H9 (cell line): ENCODE data around the gene EGFL8. TPM values are rescaled to one million over a fixed set of nuclear protein-coding genes. Genes with fewer than 3 reads are reported as not detected.

Source experiments
- DNase-seq: peaks from one replicate; pipeline ENCODE4 v3.0.0-alpha.2; 2017
- H2AFZ ChIP-seq: one replicate; pipeline ENCODE4 v1.6.1; 2013; ENCODE audit warnings: mild to moderate bottlenecking, low read length, control low read depth, moderate library complexity
- H2AK5ac ChIP-seq: 2 replicates; pipeline ENCODE4 v1.6.1; 2013; ENCODE audit warnings: low read length, control low read depth, mixed read lengths; ENCODE audit not compliant: insufficient read length
- H2BK120ac ChIP-seq: one replicate; pipeline ENCODE4 v1.6.1; 2013; ENCODE audit warnings: low read depth, mild to moderate bottlenecking, low read length, control low read depth, inconsistent platforms; ENCODE audit not compliant: poor library complexity, severe bottlenecking
- H2BK12ac ChIP-seq: 2 replicates; pipeline ENCODE4 v1.6.1; 2013; ENCODE audit warnings: low read length, control low read depth, mixed read lengths, low read depth; ENCODE audit not compliant: insufficient read length
- H2BK15ac ChIP-seq: 2 replicates; pipeline ENCODE4 v1.6.1; 2013; ENCODE audit warnings: low read depth, low read length, control low read depth
- H2BK20ac ChIP-seq: one replicate; pipeline ENCODE4 v1.6.1; 2013; ENCODE audit warnings: low read depth, mild to moderate bottlenecking, low read length, control low read depth, inconsistent platforms; ENCODE audit not compliant: poor library complexity, severe bottlenecking
- H2BK5ac ChIP-seq: 2 replicates; pipeline ENCODE4 v1.6.1; 2013; ENCODE audit warnings: low read length, control low read depth, mixed read lengths; ENCODE audit not compliant: insufficient read length
- H3K14ac ChIP-seq: 2 replicates; pipeline ENCODE4 v1.6.1; 2013; ENCODE audit warnings: low read length, control low read depth; ENCODE audit not compliant: insufficient read depth
- H3K18ac ChIP-seq: 2 replicates; pipeline ENCODE4 v1.6.1; 2013; ENCODE audit warnings: low read depth, mild to moderate bottlenecking, mixed read lengths, low read length, control low read depth; ENCODE audit not compliant: insufficient read length
- H3K23ac ChIP-seq: 2 replicates; pipeline ENCODE4 v1.6.1; 2013; ENCODE audit warnings: low read length, control low read depth, mixed read lengths, low read depth; ENCODE audit not compliant: insufficient read length
- H3K23me2 ChIP-seq: 2 replicates; pipeline ENCODE4 v1.6.1; 2013; ENCODE audit warnings: low read depth, mild to moderate bottlenecking, mixed read lengths, low read length, control low read depth; ENCODE audit not compliant: insufficient read length, poor library complexity, severe bottlenecking
- H3K27ac ChIP-seq: 2 replicates; pipeline ENCODE4 v1.5.1; 2013; ENCODE audit warnings: low read length, control low read depth, mixed read lengths, low read depth; ENCODE audit not compliant: insufficient read length
- H3K27me3 ChIP-seq: 2 replicates; pipeline ENCODE4 v1.6.1; 2013; ENCODE audit warnings: low read length, control low read depth, inconsistent platforms; ENCODE audit not compliant: insufficient read depth
- H3K4ac ChIP-seq: 2 replicates; pipeline ENCODE4 v1.6.1; 2013; ENCODE audit warnings: low read depth, mild to moderate bottlenecking, control low read depth, inconsistent platforms, low read length, moderate library complexity
- H3K4me1 ChIP-seq: 2 replicates; pipeline ENCODE4 v1.6.1; 2013; ENCODE audit warnings: low read length, control low read depth, inconsistent platforms; ENCODE audit not compliant: insufficient read depth
- H3K4me2 ChIP-seq: 2 replicates; pipeline ENCODE4 v1.6.1; 2013; ENCODE audit warnings: low read length, control low read depth, mixed read lengths; ENCODE audit not compliant: insufficient read length, insufficient read depth
- H3K56ac ChIP-seq: 2 replicates; pipeline ENCODE4 v1.6.1; 2013; ENCODE audit warnings: low read depth, mild to moderate bottlenecking, mixed read lengths, low read length, control low read depth; ENCODE audit not compliant: insufficient read length
- H3K79me1 ChIP-seq: 2 replicates; pipeline ENCODE4 v1.6.1; 2013; ENCODE audit warnings: low read depth, mild to moderate bottlenecking, moderate library complexity, low read length, control low read depth, inconsistent platforms; ENCODE audit not compliant: insufficient read depth, poor library complexity, severe bottlenecking
- H3K79me2 ChIP-seq: 2 replicates; pipeline ENCODE4 v1.6.1; 2013; ENCODE audit warnings: low read length, control low read depth, inconsistent platforms; ENCODE audit not compliant: insufficient read depth
- H3K9ac ChIP-seq: 2 replicates; pipeline ENCODE4 v1.6.1; 2013; ENCODE audit warnings: low read length, control low read depth, mixed read lengths; ENCODE audit not compliant: insufficient read length; ENCODE audit errors: extremely low read depth
- H3K9me3 ChIP-seq: one replicate; pipeline ENCODE4 v1.6.1; 2013; ENCODE audit warnings: low read depth, low read length, inconsistent platforms; ENCODE audit not compliant: control insufficient read depth
- H3T11ph ChIP-seq: one replicate; pipeline ENCODE4 v1.6.1; 2013; ENCODE audit warnings: mild to moderate bottlenecking, low read length, control low read depth, inconsistent platforms
- H4K20me1 ChIP-seq: one replicate; pipeline ENCODE4 v1.6.1; 2013; ENCODE audit not compliant: control insufficient read depth, insufficient read length, insufficient read depth
- H4K5ac ChIP-seq: 2 replicates; pipeline ENCODE4 v1.6.1; 2013; ENCODE audit warnings: low read depth, mild to moderate bottlenecking, mixed read lengths, low read length, control low read depth; ENCODE audit not compliant: insufficient read length
- H4K8ac ChIP-seq: replicated peaks from 2 replicates; pipeline ENCODE4 v1.6.1; 2013; ENCODE audit warnings: low read length, control low read depth, mixed read lengths, low read depth; ENCODE audit not compliant: insufficient read length
- H4K91ac ChIP-seq: 2 replicates; pipeline ENCODE4 v1.6.1; 2013; ENCODE audit warnings: low read depth, mild to moderate bottlenecking, moderate library complexity, mixed read lengths, low read length, control low read depth; ENCODE audit not compliant: insufficient read length
- H3K27ac Mint-ChIP-seq, 3 experiments: 2 replicates in 2 of 3; 3 replicates in 1 of 3; pipeline ENCODE4 v1.8.0; 2020 to 2021; ENCODE audit warnings: mixed read lengths in 3 of 3, mild to moderate bottlenecking in 1 of 3, moderate library complexity in 1 of 3
- H3K27me3 Mint-ChIP-seq: 2 replicates; pipeline ENCODE4 v1.8.0; 2021; ENCODE audit warnings: low read depth, mild to moderate bottlenecking, moderate library complexity, mixed read lengths
- H3K36me3 Mint-ChIP-seq, 3 experiments: 2 replicates in 2 of 3; 3 replicates in 1 of 3; pipeline ENCODE4 v1.8.0; 2020 to 2021; ENCODE audit warnings: low read depth in 3 of 3, mixed read lengths in 3 of 3; ENCODE audit not compliant: insufficient read depth in 1 of 3
- H3K4me1 Mint-ChIP-seq, 2 experiments: 2 replicates each; pipeline ENCODE4 v1.8.0; 2020; ENCODE audit warnings: mixed read lengths in 2 of 2
- H3K4me3 Mint-ChIP-seq, 2 experiments: 2 replicates in 1 of 2; 3 replicates in 1 of 2; pipeline ENCODE4 v1.8.0; 2020 to 2021; ENCODE audit warnings: mild to moderate bottlenecking in 2 of 2, mixed read lengths in 2 of 2, moderate library complexity in 1 of 2
- H3K9me3 Mint-ChIP-seq, 2 experiments: 2 replicates in 1 of 2; 3 replicates in 1 of 2; pipeline ENCODE4 v1.8.0; 2020; ENCODE audit warnings: mild to moderate bottlenecking in 2 of 2, mixed read lengths in 2 of 2, moderate library complexity in 1 of 2
- total RNA-seq: library from RNA; stranded (reverse); gene quantifications from 2 replicates; pipeline ENCODE4 v1.2.1, GENCODE V29; 2021
- TF ChIP-seq, protein P1 (sequence below): fragments of 200-600 bp; sonication (generic); conservative IDR thresholded peaks from 3 replicates; pipeline ENCODE4 v1.8.0; 2021; ENCODE audit warnings: antibody characterized with exemption, mild to moderate bottlenecking

The EGFL8 gene
- total RNA-seq, 1 experiment from 2014 or later: 27.2 TPM

DNA sequence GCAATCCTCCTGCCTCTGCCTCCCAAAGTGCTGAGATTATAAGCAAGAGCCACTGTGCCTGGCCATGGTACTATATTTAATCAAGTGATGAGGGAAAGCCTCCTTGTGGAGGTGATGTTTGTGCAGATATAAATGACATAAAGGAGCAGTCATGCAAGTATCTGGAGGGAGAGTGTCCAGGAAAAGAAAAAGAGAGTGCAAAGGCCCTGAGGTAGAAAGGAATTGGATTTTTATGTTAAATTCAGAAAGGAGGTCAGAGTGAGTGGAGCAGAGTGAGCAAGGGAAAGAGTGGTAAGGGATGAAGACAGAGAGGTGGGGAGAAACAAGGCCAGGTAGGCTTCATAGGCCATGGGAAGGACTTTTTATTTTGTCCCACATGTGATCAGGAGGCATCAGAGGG is 26.9 kb upstream of the EGFL8 start:
- Mint-ChIP-seq H3K27ac (no peak overlapping the region), H3K36me3 (no peaks in the 10 kb centered on the region), H3K4me1 (no peaks in the 10 kb centered on the region), H3K27me3 (peaks cover 8% of the 10 kb centered on the region), H3K4me3 (no peak overlapping the region), H3K9me3 (no peaks in the 10 kb centered on the region)
- no peak overlapping the region for H3K9ac ChIP-seq
- H2BK20ac ChIP-seq: no peak overlapping the region
- no peaks in the 10 kb centered on the region for H3K79me1 ChIP-seq
- no peaks in the 10 kb centered on the region for H4K20me1 ChIP-seq
- H2BK12ac ChIP-seq: no peak overlapping the region
- H3K18ac ChIP-seq: no peak overlapping the region
- no peak for DNase-seq
- H4K5ac ChIP-seq: no peak overlapping the region
- no peak overlapping the region for H2AK5ac ChIP-seq
- H3K4me1 ChIP-seq: no peaks in the 10 kb centered on the region
- H3T11ph ChIP-seq: no peak overlapping the region
- no peak overlapping the region for H4K91ac ChIP-seq
- no peak overlapping the region for H2BK120ac ChIP-seq
- no peaks in the 10 kb centered on the region for H3K27me3 ChIP-seq
- H3K23ac ChIP-seq: no peak overlapping the region
- no peak overlapping the region for H3K56ac ChIP-seq
- TF ChIP-seq, protein P1, sequence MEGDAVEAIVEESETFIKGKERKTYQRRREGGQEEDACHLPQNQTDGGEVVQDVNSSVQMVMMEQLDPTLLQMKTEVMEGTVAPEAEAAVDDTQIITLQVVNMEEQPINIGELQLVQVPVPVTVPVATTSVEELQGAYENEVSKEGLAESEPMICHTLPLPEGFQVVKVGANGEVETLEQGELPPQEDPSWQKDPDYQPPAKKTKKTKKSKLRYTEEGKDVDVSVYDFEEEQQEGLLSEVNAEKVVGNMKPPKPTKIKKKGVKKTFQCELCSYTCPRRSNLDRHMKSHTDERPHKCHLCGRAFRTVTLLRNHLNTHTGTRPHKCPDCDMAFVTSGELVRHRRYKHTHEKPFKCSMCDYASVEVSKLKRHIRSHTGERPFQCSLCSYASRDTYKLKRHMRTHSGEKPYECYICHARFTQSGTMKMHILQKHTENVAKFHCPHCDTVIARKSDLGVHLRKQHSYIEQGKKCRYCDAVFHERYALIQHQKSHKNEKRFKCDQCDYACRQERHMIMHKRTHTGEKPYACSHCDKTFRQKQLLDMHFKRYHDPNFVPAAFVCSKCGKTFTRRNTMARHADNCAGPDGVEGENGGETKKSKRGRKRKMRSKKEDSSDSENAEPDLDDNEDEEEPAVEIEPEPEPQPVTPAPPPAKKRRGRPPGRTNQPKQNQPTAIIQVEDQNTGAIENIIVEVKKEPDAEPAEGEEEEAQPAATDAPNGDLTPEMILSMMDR: no peak
- no peak overlapping the region for H3K14ac ChIP-seq
- no peaks in the 10 kb centered on the region for H3K79me2 ChIP-seq
- H2BK5ac ChIP-seq: no peak overlapping the region
- H3K23me2 ChIP-seq: no peaks in the 10 kb centered on the region
- no peak overlapping the region for H3K27ac ChIP-seq
- H3K4ac ChIP-seq: no peak overlapping the region
- H2AFZ ChIP-seq: no peak overlapping the region
- no peak overlapping the region for H3K4me2 ChIP-seq
- no peaks in the 10 kb centered on the region for H3K9me3 ChIP-seq
- H4K8ac ChIP-seq: no peak overlapping the region
- no peak overlapping the region for H2BK15ac ChIP-seq
